K562 (cell line): Measurements from ENCODE around the gene ELOVL7. TPM values are rescaled to one million over a fixed set of nuclear protein-coding genes. Genes with fewer than 3 reads are reported as not detected.

ENCODE experiments used
- CAMTA2 ChIP-seq: fragments of 250-450 bp; sonication (Bioruptor Pico); conservative IDR thresholded peaks from 2 replicates; pipeline ENCODE4 v1.5.1; 2022
- CHD2 ChIP-seq: IDR thresholded peaks from 2 replicates; pipeline ENCODE4 v1.6.1; 2011; ENCODE audit warnings: low read depth, low read length
- CSDE1 ChIP-seq, 2 experiments: fragments of 450-650 bp; IDR thresholded peaks; 2 replicates each; pipeline ENCODE4 v1.6.1; 2016; ENCODE audit warnings: mild to moderate bottlenecking in 1 of 2
- EZH2 ChIP-seq: IDR thresholded peaks from 2 replicates; pipeline ENCODE4 v1.6.1; 2012; ENCODE audit warnings: low read depth, mild to moderate bottlenecking, inconsistent platforms, low read length, borderline replicate concordance
- HDAC8 ChIP-seq: fragments of 450-650 bp; IDR thresholded peaks from 2 replicates; pipeline ENCODE4 v1.6.1; 2016; ENCODE audit warnings: mild to moderate bottlenecking, missing genetic modification characterization, moderate library complexity, missing compliant biosample characterization
- MAFK ChIP-seq: IDR thresholded peaks from 2 replicates; pipeline ENCODE4 v1.6.1; 2011; ENCODE audit warnings: low read length, improper control_type of control experiment
- MCM3 ChIP-seq: fragments of 450-650 bp; IDR thresholded peaks from 2 replicates; pipeline ENCODE4 v1.6.1; 2016
- NCOA4 ChIP-seq: fragments of 450-650 bp; IDR thresholded peaks from 2 replicates; pipeline ENCODE4 v1.6.1; 2018; ENCODE audit warnings: mild to moderate bottlenecking; ENCODE audit not compliant: partially characterized antibody
- RCOR1 ChIP-seq, 2 experiments: IDR thresholded peaks; 2 replicates each; pipeline ENCODE4 v1.6.1; 2012; ENCODE audit warnings: low read depth in 2 of 2, low read length in 2 of 2, borderline replicate concordance in 1 of 2, improper control_type of control experiment in 1 of 2
- STAT5A ChIP-seq: IDR thresholded peaks from 2 replicates; pipeline ENCODE4 v1.6.1; 2012; ENCODE audit warnings: low read length, inconsistent platforms, borderline replicate concordance
- TAF9B ChIP-seq: fragments of 450-650 bp; IDR thresholded peaks from 2 replicates; pipeline ENCODE4 v1.6.1; 2018; ENCODE audit warnings: mild to moderate bottlenecking; ENCODE audit not compliant: partially characterized antibody
- TCFL5 ChIP-seq: fragments of 250-450 bp; sonication (Bioruptor Pico); conservative IDR thresholded peaks from 2 replicates; pipeline ENCODE4 v1.6.1; 2021; ENCODE audit warnings: mild to moderate bottlenecking, moderate library complexity, matching md5 sums
- ZBED1 ChIP-seq: IDR thresholded peaks from 2 replicates; pipeline ENCODE4 v1.6.1; 2014
- polyA plus RNA-seq, 8 experiments: library from polyadenylated mRNA; depleted of rRNA in 4 of 8; stranded (reverse) in 5 of 8; unstranded in 3 of 8; fragments of >200 nt; fragmentation: Nextera tagmentation in 2 of 8; fragmentation: Illumina TruSeq in 1 of 8; extraction: Ambion mirVana in 2 of 8; extraction: Trizol in 1 of 8; gene quantifications; 2 replicates each; pipeline versions ENCODE4 v1.2.1 to v1.2.3, GENCODE V29; 2011 to 2014; ENCODE audit warnings: inconsistent platforms in 1 of 8, missing spikeins in 1 of 8
- total RNA-seq, 7 experiments: library from RNA; depleted of rRNA in 6 of 7; stranded (reverse); fragments of >200 nt in 6 of 7; fragmentation: Illumina TruSeq in 2 of 7; extraction: Trizol in 2 of 7; gene quantifications; 2 replicates each; pipeline versions ENCODE4 v1.2.1 to v1.2.3, GENCODE V29; 2011 to 2021; ENCODE audit warnings: low replicate concordance in 1 of 7
- TF ChIP-seq, protein P1 (sequence below): sonication (generic); formaldehyde crosslinking; IDR thresholded peaks from 2 replicates; pipeline ENCODE4 v1.8.0; 2022; ENCODE audit warnings: missing genetic modification reagents, mild to moderate bottlenecking, borderline replicate concordance
- TF ChIP-seq, protein P2 (sequence below): fragments of 250-450 bp; sonication (Bioruptor Pico); IDR thresholded peaks from 2 replicates; pipeline ENCODE4 v1.8.0; 2022; ENCODE audit warnings: inconsistent platforms, mild to moderate bottlenecking, moderate library complexity, borderline replicate concordance
- TF ChIP-seq, protein P3 (sequence below): fragments of 250-450 bp; sonication (Bioruptor Pico); IDR thresholded peaks from 2 replicates; pipeline ENCODE4 v1.9.0; 2021; ENCODE audit warnings: mild to moderate bottlenecking
- TF ChIP-seq, protein P4 (sequence below), 2 experiments: fragments of 450-650 bp; formaldehyde crosslinking in 1 of 2; IDR thresholded peaks; 2 replicates each; pipeline versions ENCODE4 v1.4.0 to v1.6.1; 2014 to 2020; ENCODE audit warnings: mild to moderate bottlenecking in 2 of 2, borderline replicate concordance in 1 of 2, low read depth in 1 of 2
- TF ChIP-seq, protein P5 (sequence below): fragments of 250-450 bp; sonication (Bioruptor Pico); IDR thresholded peaks from 2 replicates; pipeline ENCODE4 v1.4.0; 2020

Gene ELOVL7
- total and polyA plus RNA-seq, 9 of the 15 experiments (the other 6 are each of a cell fraction or from before 2014, with no cell fraction given): 4.5 to 12.3 (median 6.9) TPM

- TF ChIP-seq, protein P1, sequence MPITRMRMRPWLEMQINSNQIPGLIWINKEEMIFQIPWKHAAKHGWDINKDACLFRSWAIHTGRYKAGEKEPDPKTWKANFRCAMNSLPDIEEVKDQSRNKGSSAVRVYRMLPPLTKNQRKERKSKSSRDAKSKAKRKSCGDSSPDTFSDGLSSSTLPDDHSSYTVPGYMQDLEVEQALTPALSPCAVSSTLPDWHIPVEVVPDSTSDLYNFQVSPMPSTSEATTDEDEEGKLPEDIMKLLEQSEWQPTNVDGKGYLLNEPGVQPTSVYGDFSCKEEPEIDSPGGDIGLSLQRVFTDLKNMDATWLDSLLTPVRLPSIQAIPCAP (CRISPR knock-in tag): no peak
- TF ChIP-seq, protein P2, sequence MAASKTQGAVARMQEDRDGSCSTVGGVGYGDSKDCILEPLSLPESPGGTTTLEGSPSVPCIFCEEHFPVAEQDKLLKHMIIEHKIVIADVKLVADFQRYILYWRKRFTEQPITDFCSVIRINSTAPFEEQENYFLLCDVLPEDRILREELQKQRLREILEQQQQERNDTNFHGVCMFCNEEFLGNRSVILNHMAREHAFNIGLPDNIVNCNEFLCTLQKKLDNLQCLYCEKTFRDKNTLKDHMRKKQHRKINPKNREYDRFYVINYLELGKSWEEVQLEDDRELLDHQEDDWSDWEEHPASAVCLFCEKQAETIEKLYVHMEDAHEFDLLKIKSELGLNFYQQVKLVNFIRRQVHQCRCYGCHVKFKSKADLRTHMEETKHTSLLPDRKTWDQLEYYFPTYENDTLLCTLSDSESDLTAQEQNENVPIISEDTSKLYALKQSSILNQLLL (CRISPR knock-in tag): no peak
- TF ChIP-seq, protein P3, sequence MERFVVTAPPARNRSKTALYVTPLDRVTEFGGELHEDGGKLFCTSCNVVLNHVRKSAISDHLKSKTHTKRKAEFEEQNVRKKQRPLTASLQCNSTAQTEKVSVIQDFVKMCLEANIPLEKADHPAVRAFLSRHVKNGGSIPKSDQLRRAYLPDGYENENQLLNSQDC (CRISPR knock-in tag): no peak
- TF ChIP-seq STAT5A (no peak), CAMTA2 (CRISPR knock-in tag) (no peak), MCM3 (no peak), CHD2 (no peak), TCFL5 (CRISPR knock-in tag) (no peak), MAFK (no peak), ZBED1 (no peak), RCOR1 (IDR thresholded peaks at IDR 0.05; ENCODE audit: borderline replicate concordance in 1 of 2, low read depth in 2 of 2, low read length in 2 of 2) (no peak), HDAC8 (tag) (no peak), EZH2 (no peak), NCOA4 (no peak), TAF9B (no peak), CSDE1 (IDR thresholded peaks at IDR 0.05) (no peak)
- TF ChIP-seq, protein P4, sequence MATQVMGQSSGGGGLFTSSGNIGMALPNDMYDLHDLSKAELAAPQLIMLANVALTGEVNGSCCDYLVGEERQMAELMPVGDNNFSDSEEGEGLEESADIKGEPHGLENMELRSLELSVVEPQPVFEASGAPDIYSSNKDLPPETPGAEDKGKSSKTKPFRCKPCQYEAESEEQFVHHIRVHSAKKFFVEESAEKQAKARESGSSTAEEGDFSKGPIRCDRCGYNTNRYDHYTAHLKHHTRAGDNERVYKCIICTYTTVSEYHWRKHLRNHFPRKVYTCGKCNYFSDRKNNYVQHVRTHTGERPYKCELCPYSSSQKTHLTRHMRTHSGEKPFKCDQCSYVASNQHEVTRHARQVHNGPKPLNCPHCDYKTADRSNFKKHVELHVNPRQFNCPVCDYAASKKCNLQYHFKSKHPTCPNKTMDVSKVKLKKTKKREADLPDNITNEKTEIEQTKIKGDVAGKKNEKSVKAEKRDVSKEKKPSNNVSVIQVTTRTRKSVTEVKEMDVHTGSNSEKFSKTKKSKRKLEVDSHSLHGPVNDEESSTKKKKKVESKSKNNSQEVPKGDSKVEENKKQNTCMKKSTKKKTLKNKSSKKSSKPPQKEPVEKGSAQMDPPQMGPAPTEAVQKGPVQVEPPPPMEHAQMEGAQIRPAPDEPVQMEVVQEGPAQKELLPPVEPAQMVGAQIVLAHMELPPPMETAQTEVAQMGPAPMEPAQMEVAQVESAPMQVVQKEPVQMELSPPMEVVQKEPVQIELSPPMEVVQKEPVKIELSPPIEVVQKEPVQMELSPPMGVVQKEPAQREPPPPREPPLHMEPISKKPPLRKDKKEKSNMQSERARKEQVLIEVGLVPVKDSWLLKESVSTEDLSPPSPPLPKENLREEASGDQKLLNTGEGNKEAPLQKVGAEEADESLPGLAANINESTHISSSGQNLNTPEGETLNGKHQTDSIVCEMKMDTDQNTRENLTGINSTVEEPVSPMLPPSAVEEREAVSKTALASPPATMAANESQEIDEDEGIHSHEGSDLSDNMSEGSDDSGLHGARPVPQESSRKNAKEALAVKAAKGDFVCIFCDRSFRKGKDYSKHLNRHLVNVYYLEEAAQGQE (IDR thresholded peaks at IDR 0.05; ENCODE audit: borderline replicate concordance): no peak
- TF ChIP-seq, protein P4 (CRISPR knock-in tag; IDR thresholded peaks at IDR 0.05; ENCODE audit: low read depth): 0 out of 2 replicates have a peak, but pooled peaks have one; percentile 58
- TF ChIP-seq, protein P5, sequence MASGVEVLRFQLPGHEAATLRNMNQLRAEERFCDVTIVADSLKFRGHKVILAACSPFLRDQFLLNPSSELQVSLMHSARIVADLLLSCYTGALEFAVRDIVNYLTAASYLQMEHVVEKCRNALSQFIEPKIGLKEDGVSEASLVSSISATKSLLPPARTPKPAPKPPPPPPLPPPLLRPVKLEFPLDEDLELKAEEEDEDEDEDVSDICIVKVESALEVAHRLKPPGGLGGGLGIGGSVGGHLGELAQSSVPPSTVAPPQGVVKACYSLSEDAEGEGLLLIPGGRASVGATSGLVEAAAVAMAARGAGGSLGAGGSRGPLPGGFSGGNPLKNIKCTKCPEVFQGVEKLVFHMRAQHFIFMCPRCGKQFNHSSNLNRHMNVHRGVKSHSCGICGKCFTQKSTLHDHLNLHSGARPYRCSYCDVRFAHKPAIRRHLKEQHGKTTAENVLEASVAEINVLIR (CRISPR knock-in tag): no peak
These were observed 608 bp downstream of the ELOVL7 start (continued) for GRCh38 chr5:60843386-60843935.
